Stimulated activated CD8-positive, alpha-beta memory T cell treated with anti-CD3 and anti-CD28 coated beads, Interleukin-12 subunit alpha, Interleukin-12 subunit beta, amount 100 ng/mL, for 1 hour (primary cell): ENCODE results near the gene PCDHB7.
"Not testable (repeated sequence)": the region's sequence is repeated elsewhere in the genome, so short reads cannot be mapped to it uniquely, and the experiment has no call there.

Experiments used
- DNase-seq: peaks from one replicate; pipeline ENCODE4 v3.0.0-alpha.2; 2020; ENCODE audit warnings: low read depth

The PCDHB7 gene

GRCh38 chr5:141180313-141180712 lies 7.9 kb downstream of the PCDHB7 start:
- no peak for DNase-seq

- no peak for DNase-seq
Measured at GRCh38 chr5:141182248-141182647, 9.8 kb downstream of the PCDHB7 start, which contains the start of gene PCDHB16. PCDHB16 (plus strand) TSS chr5:141182387; CDS start chr5:141182560, 173 bp downstream.

GRCh38 chr5:141184117-141184855 lies 11.8 kb downstream of the PCDHB7 start:
- not testable (repeated sequence) for DNase-seq

GRCh38 chr5:141186897-141187512 lies 14.6 kb downstream of the PCDHB7 start, which contains the start of gene PCDHB9:
PCDHB9 (plus strand) TSS chr5:141187161; CDS start chr5:141187319, 158 bp downstream.
- peak; percentile 10 for DNase-seq

- DNase-seq = not testable (repeated sequence)
Measured at GRCh38 chr5:141188682-141189081, 16.2 kb downstream of the PCDHB7 start.

- not testable (repeated sequence) for DNase-seq
Measured at GRCh38 chr5:141189131-141189530, 16.7 kb downstream of the PCDHB7 start.

- no peak for DNase-seq
Measured at GRCh38 chr5:141192110-141192725, 19.8 kb downstream of the PCDHB7 start, which contains the start of gene PCDHB10. PCDHB10 (plus strand) TSS chr5:141192353; CDS start chr5:141192553, 200 bp downstream.

GRCh38 chr5:141194332-141194731 lies 21.9 kb downstream of the PCDHB7 start:
- not testable (repeated sequence) for DNase-seq

GRCh38 chr5:141196363-141196762 lies 23.9 kb downstream of the PCDHB7 start:
- DNase-seq = no peak

GRCh38 chr5:141199359-141200235 lies 27.2 kb downstream of the PCDHB7 start, which contains the start of gene PCDHB11:
PCDHB11 (plus strand) TSS chr5:141199627; CDS start chr5:141199775, 148 bp downstream.
- DNase-seq = no peak

- DNase-seq = not testable (repeated sequence)
Measured at GRCh38 chr5:141201126-141201525, 28.7 kb downstream of the PCDHB7 start.

GRCh38 chr5:141201646-141202045 lies 29.2 kb downstream of the PCDHB7 start:
- DNase-seq = not testable (repeated sequence)

GRCh38 chr5:141208478-141208877 lies 36.0 kb downstream of the PCDHB7 start, which contains the start of gene PCDHB12:
PCDHB12 (plus strand) TSS chr5:141208719; CDS start chr5:141208908, 189 bp downstream.
- no peak for DNase-seq

- not testable (repeated sequence) for DNase-seq
Measured at GRCh38 chr5:141210281-141210680, 37.8 kb downstream of the PCDHB7 start.

- not testable (repeated sequence) for DNase-seq
Measured at GRCh38 chr5:141210849-141211248, 38.4 kb downstream of the PCDHB7 start.

- DNase-seq = not testable (repeated sequence)
Measured at GRCh38 chr5:141213656-141214339, 41.4 kb downstream of the PCDHB7 start, which contains the start of gene PCDHB13. PCDHB13 (plus strand) TSS chr5:141213919; CDS start chr5:141214124, 205 bp downstream.

GRCh38 chr5:141214583-141214982 lies 42.1 kb downstream of the PCDHB7 start:
- not testable (repeated sequence) for DNase-seq

GRCh38 chr5:141215504-141215903 lies 43.1 kb downstream of the PCDHB7 start:
- not testable (repeated sequence) for DNase-seq

GRCh38 chr5:141216035-141216434 lies 43.6 kb downstream of the PCDHB7 start:
- not testable (repeated sequence) for DNase-seq

GRCh38 chr5:141223112-141223783 lies 50.8 kb downstream of the PCDHB7 start, which contains the start of gene PCDHB14:
PCDHB14 (plus strand) TSS chr5:141223343; CDS start chr5:141223506, 163 bp downstream.
- DNase-seq = no peak
